Motor neuron (in vitro differentiated cells): ENCODE results near the gene SLMAP. TPM values are rescaled to one million over a fixed set of nuclear protein-coding genes. Genes with fewer than 3 reads are reported as not detected.

Experiments used
- ATAC-seq, 8 experiments: fragments of 200-7000 bp; cut with Tn5 transposase; replicated peaks in 6 of 8; 2 replicates each; pipeline ENCODE4 v1.8.0; 2021; ENCODE audit warnings: mild to moderate bottlenecking in 8 of 8, moderate library complexity in 8 of 8
- H3K27ac ChIP-seq, 2 donors: fragments of 250-450 bp; sonication (Bioruptor Pico); 2 replicates each; pipeline ENCODE4 v1.9.0; 2021; ENCODE audit warnings: antibody characterized with exemption in 2 of 2, mild to moderate bottlenecking in 2 of 2, moderate library complexity in 1 of 2
- H3K4me1 ChIP-seq, 2 donors: fragments of 250-450 bp; sonication (Bioruptor Pico); replicated peaks in 1 of 2; 2 replicates each; pipeline ENCODE4 v1.6.1; 2021; ENCODE audit warnings: antibody characterized with exemption in 2 of 2, mild to moderate bottlenecking in 2 of 2, moderate library complexity in 1 of 2
- H3K4me3 ChIP-seq, 5 donors: fragments of 250-450 bp; sonication (Bioruptor Pico); 2 replicates each; pipeline ENCODE4 v1.9.0; 2021; ENCODE audit warnings: antibody characterized with exemption in 5 of 5, mild to moderate bottlenecking in 5 of 5, moderate library complexity in 4 of 5
- WGBS, 10 experiments: fragments of 450-650 bp; shearing (Covaris generic); methylation state at CpG; one replicate each; pipeline ENCODE4 v1.0.0; 2022; 5-methylcytosine and 5-hydroxymethylcytosine counted together
- in situ Hi-C, 9 experiments: fragments of 400-800 bp; cut with MboI; loops; one replicate each; pipeline ENCODE4 v1.15.0; 2021; ENCODE audit warnings: low sequenced_read_pairs in 9 of 9, low pct_unique_long_range_greater_than_20kb in 2 of 9; ENCODE audit not compliant: unreplicated experiment in 9 of 9
- total RNA-seq, 8 experiments: library from RNA; unstranded; fragments of 300-600 nt; gene quantifications; 2 replicates each; pipeline versions ENCODE4 v1.2.3 to v1.2.4, GENCODE V29; 2022

SLMAP gene
- total RNA-seq, 8 experiments from 2014 or later = 21.5 to 137 (median 32.8) TPM

- Histone ChIP-seq H3K4me3 (no peak overlapping the region), H3K27ac (no peak overlapping the region), H3K4me1 (no peaks in the 10 kb centered on the region)
- in situ Hi-C loops = no loop called here
- WGBS, 10 experiments = 80 to 100% (median 90%) methylated on average over 1 to 16 of the region's 21 CpGs; no CpG with 5 or more reads in 4 of the 10 experiments
- ATAC-seq = no peak
These were observed 205.2 kb downstream of the SLMAP start for GRCh38 chr3:57961177-57961827.

GRCh38 chr3:57961828-57962447, 205.8 kb downstream of the SLMAP start:
- Histone ChIP-seq H3K4me3 (no peak overlapping the region), H3K27ac (no peak overlapping the region), H3K4me1 (no peaks in the 10 kb centered on the region)
- 50 to 80% (median 58%) methylated on average over 1 to 3 of the region's 5 CpGs; no CpG with 5 or more reads in 3 of the 10 experiments for WGBS, 10 experiments
- in situ Hi-C loops = no loop called here
- ATAC-seq = peak in 2 of 8 experiments; percentile 2 to 9

GRCh38 chr3:57962448-57962834, 206.3 kb downstream of the SLMAP start:
- Histone ChIP-seq H3K4me1 (no peaks in the 10 kb centered on the region), H3K4me3 (no peak overlapping the region), H3K27ac (no peak overlapping the region)
- in situ Hi-C loops = no loop called here
- 67 to 100% (median 89%) methylated on average over 1 to 5 of the region's 6 CpGs; no CpG with 5 or more reads in 1 of the 10 experiments for WGBS, 10 experiments
- ATAC-seq = no peak

GRCh38 chr3:57963811-57964346, 207.8 kb downstream of the SLMAP start:
- Histone ChIP-seq H3K4me1 (no peaks in the 10 kb centered on the region), H3K27ac (no peak overlapping the region), H3K4me3 (no peak overlapping the region)
- in situ Hi-C loops = no loop called here
- no peak for ATAC-seq
- 40 to 100% (median 91%) methylated on average over 1 to 6 of the region's 7 CpGs; no CpG with 5 or more reads in 2 of the 10 experiments for WGBS, 10 experiments

- ATAC-seq = no peak
- Histone ChIP-seq H3K4me1 (no peaks in the 10 kb centered on the region), H3K4me3 (no peak overlapping the region), H3K27ac (no peak overlapping the region)
- in situ Hi-C loops = no loop called here
- 0 to 71% (median 54%) methylated on average over 1 to 4 of the region's 4 CpGs; no CpG with 5 or more reads in 2 of the 10 experiments for WGBS, 10 experiments
These were observed 210.7 kb downstream of the SLMAP start for GRCh38 chr3:57966829-57967228.

- no peak for ATAC-seq
These were observed 211.5 kb downstream of the SLMAP start for GRCh38 chr3:57967590-57967989.

GRCh38 chr3:57968501-57968900, 212.4 kb downstream of the SLMAP start:
- ATAC-seq = no peak
- in situ Hi-C loops = no loop called here
- Histone ChIP-seq H3K27ac (no peak overlapping the region), H3K4me3 (no peak overlapping the region), H3K4me1 (peaks cover 0 to 8% of the 10 kb centered on the region in 2 donors)
- whole genome bisulfite sequencing, 10 experiments = 56 to 100% (median 95%) methylated on average over 1 to 5 of the region's 5 CpGs; no CpG with 5 or more reads in 3 of the 10 experiments

More at GRCh38 chr3:57967590-57967989, 211.5 kb downstream of the SLMAP start:
- no peak overlapping the region for H3K27ac ChIP-seq
- no peak overlapping the region for H3K4me3 ChIP-seq
- WGBS, 10 experiments = 75 to 100% (median 88%) methylated on average over 1 to 8 of the region's 9 CpGs; no CpG with 5 or more reads in 1 of the 10 experiments
- H3K4me1 ChIP-seq = peaks cover 0 to 5% of the 10 kb centered on the region in 2 donors
- in situ Hi-C loops = no loop called here

- no peak overlapping the region for H3K27ac ChIP-seq
- in situ Hi-C loops = no loop called here
- 100% methylated on average over 1 of the region's 4 CpGs; no CpG with 5 or more reads in 8 of the 10 experiments for WGBS, 10 experiments
These were observed 215.9 kb downstream of the SLMAP start for GRCh38 chr3:57971975-57972374.

GRCh38 chr3:57972531-57973111, 216.5 kb downstream of the SLMAP start:
- no peak overlapping the region for H3K27ac ChIP-seq
- peaks cover 4 to 17% of the 10 kb centered on the region in 2 donors for H3K4me1 ChIP-seq
- no peak overlapping the region for H3K4me3 ChIP-seq
- in situ Hi-C loops = no loop called here
- peak in 5 of 8 experiments; percentile 15 to 39 (median 30) for ATAC-seq
- WGBS, 10 experiments = 70 to 100% (median 87%) methylated on average over 1 to 9 of the region's 9 CpGs; no CpG with 5 or more reads in 2 of the 10 experiments

More at GRCh38 chr3:57971975-57972374, 215.9 kb downstream of the SLMAP start:
- no peak for ATAC-seq
- Histone ChIP-seq H3K4me3 (no peak overlapping the region), H3K4me1 (peaks cover 0 to 17% of the 10 kb centered on the region in 2 donors)

- no peak for ATAC-seq
- H3K4me1 ChIP-seq = peaks cover 13 to 21% of the 10 kb centered on the region in 2 donors
- WGBS, 10 experiments = 89 to 100% (median 100%) methylated on average over 1 to 7 of the region's 13 CpGs; no CpG with 5 or more reads in 2 of the 10 experiments
- no peak overlapping the region for H3K27ac ChIP-seq
- in situ Hi-C loops = no loop called here
- H3K4me3 ChIP-seq = no peak overlapping the region
These were observed 217.8 kb downstream of the SLMAP start for GRCh38 chr3:57973715-57974477.

GRCh38 chr3:57974796-57975388, 218.8 kb downstream of the SLMAP start:
- peaks cover 13 to 21% of the 10 kb centered on the region in 2 donors for H3K4me1 ChIP-seq
- peak; percentile 77 to 91 (median 82) for ATAC-seq
- WGBS, 10 experiments = 0 to 90% (median 34%) methylated on average over 1 to 6 of the region's 6 CpGs; no CpG with 5 or more reads in 2 of the 10 experiments
- in situ Hi-C loops = no loop called here
- no peak overlapping the region for H3K4me3 ChIP-seq
- H3K27ac ChIP-seq = peak overlapping the region in 1 of 2 donors; percentile 24

- Histone ChIP-seq H3K4me3 (no peak overlapping the region), H3K4me1 (peaks cover 13% of the 10 kb centered on the region in 2 donors), H3K27ac (no peak overlapping the region)
- ATAC-seq = peak; percentile 38 to 70 (median 50)
- in situ Hi-C loops = no loop called here
- 0 to 62% (median 42%) methylated on average over 1 to 4 of the region's 4 CpGs; no CpG with 5 or more reads in 2 of the 10 experiments for WGBS, 10 experiments
These were observed 221.7 kb downstream of the SLMAP start for GRCh38 chr3:57977818-57978235.
